H1 (cell line): Measurements from ENCODE around the gene GFRA4.

Source experiments
- JUND ChIP-seq: IDR thresholded peaks from 2 replicates; pipeline ENCODE4 v1.6.1; 2011; ENCODE audit warnings: mild to moderate bottlenecking, improper control_type of control experiment, low read length
- SAP30 ChIP-seq: fragments of 300-600 bp; sonication (generic); IDR thresholded peaks from 2 replicates; pipeline ENCODE4 v1.7.1; 2012; ENCODE audit warnings: low read length, moderate library complexity, mild to moderate bottlenecking, inconsistent platforms; ENCODE audit not compliant: insufficient read depth, insufficient replicate concordance
- USF2 ChIP-seq: IDR thresholded peaks from 2 replicates; pipeline ENCODE4 v1.6.1; 2011; ENCODE audit warnings: low read length, improper control_type of control experiment

DNA sequence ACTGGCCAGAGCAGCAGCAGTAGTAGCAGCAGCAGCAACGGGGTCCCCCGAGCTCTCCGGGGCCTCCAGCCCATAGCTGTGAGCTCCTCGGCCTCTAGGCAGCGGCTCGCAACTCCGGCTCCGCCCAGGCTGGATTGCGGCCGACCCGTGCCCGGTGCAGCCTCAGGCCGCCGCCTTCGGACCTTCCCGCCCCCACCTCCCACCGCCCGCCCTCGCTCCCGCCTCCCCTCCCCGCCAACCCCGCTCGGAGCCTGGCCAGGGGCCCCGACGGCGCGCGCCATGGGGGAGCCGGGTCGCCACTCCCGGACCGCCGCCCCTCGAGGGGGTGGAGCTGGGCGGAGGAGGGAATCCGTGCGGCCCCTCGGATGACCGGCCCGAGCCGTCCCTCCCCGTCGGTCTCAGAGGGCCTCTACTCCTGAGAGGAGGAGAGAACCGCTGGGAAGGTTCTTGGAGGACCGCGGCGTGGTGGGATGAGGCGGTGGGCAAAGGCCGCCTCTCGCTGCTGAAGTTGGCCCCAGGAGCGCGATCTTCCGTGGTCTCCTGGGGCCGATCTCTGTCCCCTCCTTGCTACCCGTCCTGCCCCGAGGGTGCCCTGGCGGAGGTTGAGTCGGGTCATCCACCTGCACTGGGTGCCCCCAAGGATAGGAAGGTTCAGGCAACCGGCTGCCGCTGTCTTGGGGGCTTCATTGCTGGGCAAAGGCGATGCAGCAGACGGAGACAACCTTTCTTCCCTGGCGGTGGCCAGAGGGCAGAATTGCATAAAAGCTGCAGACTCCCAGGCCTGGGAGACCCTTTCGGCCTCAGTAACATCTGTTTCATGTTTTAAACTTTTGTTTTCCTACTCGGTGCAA, 19.0 kb upstream of the GFRA4 start, which contains the start of gene ADAM33:
- TF ChIP-seq USF2 (no peak), SAP30 (no peak), JUND (no peak)
